Activated naive CD4-positive, alpha-beta T cell treated with anti-CD3 and anti-CD28 coated beads, Interleukin-2, amount 50 U/mL, for 24 hours (primary cell): ENCODE results near the gene GDAP2.

ENCODE experiments used
- H3K27ac Mint-ChIP-seq: one replicate; pipeline ENCODE4 v1.8.0; 2021; ENCODE audit warnings: mild to moderate bottlenecking, mixed read lengths
- H3K27me3 Mint-ChIP-seq: one replicate; pipeline ENCODE4 v1.8.0; 2021; ENCODE audit warnings: mixed read lengths
- H3K36me3 Mint-ChIP-seq: one replicate; pipeline ENCODE4 v1.8.0; 2021; ENCODE audit warnings: mixed read lengths
- H3K4me1 Mint-ChIP-seq: one replicate; pipeline ENCODE4 v1.8.0; 2021; ENCODE audit warnings: mixed read lengths
- H3K4me3 Mint-ChIP-seq: one replicate; pipeline ENCODE4 v1.8.0; 2021; ENCODE audit warnings: mild to moderate bottlenecking, mixed read lengths
- H3K9me3 Mint-ChIP-seq: one replicate; pipeline ENCODE4 v1.8.0; 2021; ENCODE audit warnings: mixed read lengths

Gene GDAP2

DNA sequence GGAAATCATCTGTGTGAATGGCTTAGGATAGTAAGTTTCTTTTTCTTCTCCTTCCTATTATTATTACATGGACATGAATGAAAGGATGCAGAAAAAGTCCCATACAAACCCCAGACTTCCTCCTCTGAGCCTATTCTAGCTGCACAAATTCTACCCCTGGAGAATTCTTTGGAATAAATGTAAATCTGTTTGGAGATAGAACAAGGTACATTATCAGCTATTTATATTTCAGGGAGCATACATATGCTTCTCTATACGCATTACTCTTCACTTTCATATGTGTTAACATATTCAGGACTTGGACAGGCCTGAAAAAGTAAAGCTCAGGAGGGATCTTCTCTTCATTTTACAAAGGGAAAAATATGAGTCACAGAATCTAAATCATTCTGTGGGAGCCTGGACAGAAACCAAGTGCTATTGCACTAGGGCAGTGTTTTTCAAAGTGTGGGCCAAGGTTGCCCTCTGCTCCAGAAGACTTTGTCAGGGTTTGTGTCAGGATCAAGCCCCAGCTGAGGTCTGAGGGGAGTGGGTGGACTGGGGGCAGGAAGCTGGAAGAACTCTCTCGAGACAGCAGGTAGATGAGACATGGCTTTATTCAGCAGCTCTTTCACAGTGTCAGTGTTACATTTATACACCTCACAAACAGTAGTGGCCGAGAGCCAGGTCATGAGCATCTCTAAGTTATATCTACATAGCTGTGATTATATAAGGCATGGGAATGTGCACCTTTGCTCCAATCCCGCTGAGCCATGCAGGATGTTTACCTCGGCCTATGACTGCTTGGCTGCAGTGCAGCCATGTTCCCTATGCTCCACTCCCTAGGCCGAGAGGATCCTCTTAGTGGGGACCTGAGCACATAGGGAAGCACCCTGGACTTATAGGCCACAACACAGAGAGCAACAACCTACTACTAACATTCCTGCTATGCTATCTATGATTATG, 114.3 kb downstream of the GDAP2 start:
- no peaks in the 10 kb centered on the region for H3K4me1 Mint-ChIP-seq
- H3K27me3 Mint-ChIP-seq: no peaks in the 10 kb centered on the region
- H3K9me3 Mint-ChIP-seq: no peaks in the 10 kb centered on the region
- no peak overlapping the region for H3K27ac Mint-ChIP-seq
- no peaks in the 10 kb centered on the region for H3K36me3 Mint-ChIP-seq
- no peak overlapping the region for H3K4me3 Mint-ChIP-seq
